Renal pelvis (tissue), 4 donors: ENCODE measurements around the gene PRKAG2. TPM values are rescaled to one million over a fixed set of nuclear protein-coding genes. Genes with fewer than 3 reads are reported as not detected.

Experiments
- DNase-seq: peaks from one replicate; pipeline ENCODE4 v3.0.0-alpha.2; 2013
- polyA plus RNA-seq, 3 donors: library from polyadenylated mRNA; unstranded; fragments of 120-200 nt; gene quantifications; one replicate each; pipeline ENCODE4 v1.2.1, GENCODE V29; 2013; ENCODE audit not compliant: insufficient read length in 3 of 3

Gene PRKAG2
- polyA plus RNA-seq, 3 donors = 26.3 to 40.0 (median 39.7) TPM

DNA sequence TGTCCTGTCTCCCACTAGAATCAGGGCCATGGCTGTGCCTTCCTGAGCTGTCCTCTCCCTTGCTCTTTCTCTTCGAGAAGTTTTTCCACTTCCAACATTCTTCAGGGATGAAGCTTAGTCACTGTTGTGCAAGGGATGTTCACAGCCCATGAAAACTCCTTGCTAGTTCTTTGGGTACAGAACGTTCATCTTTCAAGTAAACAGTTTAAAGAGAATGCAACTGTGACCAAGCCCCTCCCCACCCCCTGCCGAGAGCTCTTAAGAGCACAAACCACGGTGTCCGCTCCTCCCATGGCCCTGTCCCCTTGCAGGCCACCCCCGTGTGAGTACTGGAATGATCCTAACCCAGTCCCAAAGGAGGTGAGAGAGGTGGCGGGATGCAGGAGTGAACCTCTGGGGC, 196.1 kb downstream of the PRKAG2 start:
- DNase-seq = no peak

DNA sequence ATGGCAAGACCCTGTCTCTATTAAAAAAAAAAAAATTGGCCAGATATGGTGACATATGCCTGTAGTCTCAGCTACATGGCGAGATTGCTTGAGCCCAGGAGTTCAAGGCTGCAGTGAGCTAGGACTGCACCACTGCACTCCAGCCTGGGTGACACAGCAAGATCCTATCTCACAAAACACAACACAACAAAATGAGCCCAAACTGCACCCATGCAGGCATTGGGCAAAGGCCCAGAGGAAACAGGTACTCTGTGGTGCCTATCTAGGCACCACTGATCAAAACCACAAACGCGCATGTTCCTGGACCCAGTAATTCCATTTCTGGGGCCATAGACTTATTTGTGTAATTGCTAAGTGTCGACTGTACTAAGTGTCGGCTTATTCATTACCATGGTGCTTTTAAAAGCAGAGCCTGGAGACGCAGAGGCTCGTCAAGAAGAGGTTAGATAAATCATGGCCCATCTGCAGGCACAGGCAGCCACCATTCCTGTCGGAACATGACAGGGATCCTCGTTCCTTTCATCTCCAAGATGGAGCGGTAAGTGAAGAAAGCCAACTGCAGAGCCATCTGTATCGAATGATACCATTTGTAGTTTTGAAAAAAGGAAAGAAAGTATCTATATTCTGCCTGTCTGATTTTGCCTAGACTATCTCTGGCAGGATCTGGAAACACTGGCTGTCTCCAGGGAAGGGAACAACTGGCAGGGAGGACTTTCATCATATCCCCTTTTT, 196.9 kb downstream of the PRKAG2 start:
- no peak for DNase-seq

- no peak for DNase-seq
Observed at GRCh38 chr7:151679071-151679708, 197.7 kb downstream of the PRKAG2 start.

DNA sequence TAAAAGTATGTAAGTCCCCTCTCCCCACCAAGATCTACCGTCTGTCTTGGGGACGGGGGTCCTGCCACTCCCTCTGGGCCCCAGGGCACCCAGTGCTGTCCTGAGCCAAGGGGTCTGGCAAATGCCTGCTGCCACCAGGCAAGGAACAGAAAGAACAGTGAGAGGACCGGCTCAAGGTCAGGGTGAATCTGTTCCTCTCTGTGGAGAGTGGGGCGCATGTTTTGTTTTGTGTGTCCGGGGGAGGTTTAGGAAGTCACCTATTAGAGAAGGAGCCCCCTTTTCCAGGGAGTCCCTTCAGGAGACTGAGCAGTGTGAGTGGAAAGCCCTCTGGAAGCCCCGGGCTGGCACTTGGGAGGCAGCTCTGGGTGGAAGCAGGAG, 198.7 kb downstream of the PRKAG2 start:
- DNase-seq = no peak

DNA sequence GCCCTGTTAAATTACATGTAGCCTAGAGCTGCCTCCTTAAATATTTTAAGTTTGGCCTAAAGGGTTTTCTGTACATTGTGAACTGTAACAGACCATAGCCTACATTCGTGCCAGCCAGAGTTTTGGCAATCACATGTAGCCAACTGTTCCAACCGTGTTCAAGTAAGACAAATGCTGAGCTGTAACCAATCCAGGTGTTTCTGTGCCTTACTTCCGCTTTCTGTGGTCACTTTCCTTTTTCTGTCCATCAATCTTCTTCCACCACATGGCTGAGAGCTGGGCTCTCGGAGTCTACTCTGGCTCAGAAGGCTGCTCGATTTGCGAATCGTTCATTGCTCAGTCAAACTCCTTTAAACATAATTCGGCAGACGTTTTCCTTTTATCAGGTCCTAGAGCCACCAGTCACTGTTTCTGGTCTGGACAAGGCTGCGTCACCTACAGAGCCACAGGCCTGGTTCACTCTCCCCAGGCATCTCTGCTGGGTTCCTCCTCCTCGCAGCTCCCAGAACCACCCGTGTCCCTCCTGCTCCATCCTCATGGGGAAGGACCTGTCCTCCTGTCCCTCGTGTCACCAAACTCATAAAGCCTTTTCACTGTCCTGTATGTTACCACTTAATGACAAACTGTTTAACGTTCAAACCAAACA, 199.2 kb downstream of the PRKAG2 start:
- no peak for DNase-seq

DNA sequence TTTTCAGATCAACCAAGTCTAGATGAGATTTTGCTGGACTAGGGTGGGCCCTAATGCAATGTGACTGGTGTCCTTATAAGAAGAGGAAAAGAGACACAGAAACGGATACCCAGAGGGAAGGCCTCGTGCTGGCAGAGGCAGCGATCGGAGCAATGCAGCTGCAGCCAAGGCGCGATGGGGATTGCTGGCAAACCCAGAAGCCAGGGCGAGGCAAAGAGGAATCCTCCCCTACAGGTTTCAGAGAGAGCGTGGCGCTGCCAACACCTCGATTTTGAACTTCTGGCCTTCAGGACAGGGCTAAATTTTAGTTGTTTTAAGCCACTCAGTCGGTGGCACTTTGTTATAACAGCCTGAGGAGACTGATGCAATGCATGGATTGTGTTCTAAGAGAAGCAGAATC, 200.2 kb downstream of the PRKAG2 start:
- no peak for DNase-seq

- DNase-seq = no peak
Observed at GRCh38 chr7:151675196-151675920, 201.6 kb downstream of the PRKAG2 start.

- DNase-seq = no peak
Observed at GRCh38 chr7:151674161-151674920, 202.6 kb downstream of the PRKAG2 start.

DNA sequence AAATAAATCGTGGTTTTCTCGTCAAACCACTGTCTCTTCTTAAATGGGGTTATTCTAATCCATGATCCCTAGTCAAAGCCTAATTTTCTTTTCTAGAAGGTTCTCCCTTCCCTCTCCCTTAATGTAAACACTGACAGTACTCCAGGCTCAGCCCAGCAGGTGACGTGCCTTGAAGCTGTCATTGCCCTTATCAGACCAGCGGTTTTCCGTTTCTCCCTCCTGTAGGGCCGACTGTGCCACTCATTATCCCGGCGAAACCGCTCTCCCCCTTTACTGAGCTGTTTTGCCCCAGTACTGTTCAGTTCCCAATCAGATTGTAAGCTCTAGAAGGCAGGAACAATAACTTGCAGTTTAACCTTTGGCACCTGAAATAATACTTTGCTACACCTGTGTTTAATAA, 203.7 kb downstream of the PRKAG2 start:
- DNase-seq = no peak

- DNase-seq = no peak
Observed at GRCh38 chr7:151672716-151673115, 204.2 kb downstream of the PRKAG2 start.

GRCh38 chr7:151671514-151671913, 205.4 kb downstream of the PRKAG2 start:
- DNase-seq = no peak

- no peak for DNase-seq
Observed at GRCh38 chr7:151669762-151670161, 207.2 kb downstream of the PRKAG2 start.

DNA sequence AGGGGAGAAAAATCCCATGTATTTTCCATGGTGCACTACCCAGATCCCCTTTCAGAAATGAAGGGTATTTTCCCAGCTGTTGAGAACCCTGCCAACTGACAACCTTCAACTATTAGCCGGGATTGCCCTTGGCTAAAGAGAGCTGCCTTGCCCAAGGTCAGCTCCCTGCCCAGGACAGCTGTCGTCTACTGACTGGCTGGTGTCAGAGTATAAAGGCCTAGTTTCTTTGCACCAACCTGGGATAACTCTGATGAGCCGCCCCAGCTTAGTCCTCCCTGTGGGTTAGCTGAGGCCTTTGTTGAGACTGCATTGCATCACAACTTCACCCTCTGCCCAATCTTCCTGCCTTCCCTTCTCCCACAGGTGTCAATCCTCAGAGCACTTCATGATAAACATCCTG, 210.0 kb downstream of the PRKAG2 start:
- no peak for DNase-seq

DNA sequence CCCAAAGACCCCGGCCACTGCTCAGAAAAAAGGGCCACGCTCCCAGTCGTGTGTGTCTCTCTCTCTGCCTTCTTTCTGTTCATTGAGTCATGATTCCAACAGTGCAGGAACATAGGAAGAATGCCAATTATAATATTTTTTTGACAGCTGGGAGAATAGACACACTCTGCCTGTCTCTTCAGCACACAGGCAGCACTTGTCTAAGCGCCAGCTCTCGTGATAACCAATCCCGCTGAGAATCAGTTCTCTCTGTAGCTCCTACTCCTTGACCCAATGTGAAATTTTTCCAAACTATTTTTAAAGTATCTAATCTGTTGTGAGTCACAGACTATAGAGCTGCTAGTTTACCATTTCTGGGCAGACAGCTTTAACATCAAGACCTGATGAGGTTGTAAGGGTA, 211.5 kb downstream of the PRKAG2 start:
- DNase-seq = no peak

DNA sequence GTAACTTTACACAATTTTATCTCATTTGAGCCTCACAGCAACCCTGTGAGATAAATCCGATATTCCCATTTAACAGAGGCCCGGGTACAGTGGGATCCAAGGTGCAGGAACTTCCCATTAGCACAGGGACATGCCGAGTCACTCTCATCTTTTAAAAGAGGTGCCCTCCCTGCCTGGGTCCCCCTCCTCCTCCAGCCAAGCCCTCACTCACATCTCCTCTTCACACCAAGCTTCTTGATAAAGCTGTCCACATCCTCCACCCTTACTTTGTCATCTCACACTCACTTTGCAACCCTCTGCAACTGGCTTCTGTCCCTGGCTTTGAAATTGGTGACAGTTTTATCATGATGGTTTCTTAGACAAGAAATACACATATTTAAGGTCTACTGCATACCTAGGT, 212.6 kb downstream of the PRKAG2 start:
- no peak for DNase-seq

GRCh38 chr7:151663382-151664100, 213.4 kb downstream of the PRKAG2 start:
- DNase-seq = no peak

DNA sequence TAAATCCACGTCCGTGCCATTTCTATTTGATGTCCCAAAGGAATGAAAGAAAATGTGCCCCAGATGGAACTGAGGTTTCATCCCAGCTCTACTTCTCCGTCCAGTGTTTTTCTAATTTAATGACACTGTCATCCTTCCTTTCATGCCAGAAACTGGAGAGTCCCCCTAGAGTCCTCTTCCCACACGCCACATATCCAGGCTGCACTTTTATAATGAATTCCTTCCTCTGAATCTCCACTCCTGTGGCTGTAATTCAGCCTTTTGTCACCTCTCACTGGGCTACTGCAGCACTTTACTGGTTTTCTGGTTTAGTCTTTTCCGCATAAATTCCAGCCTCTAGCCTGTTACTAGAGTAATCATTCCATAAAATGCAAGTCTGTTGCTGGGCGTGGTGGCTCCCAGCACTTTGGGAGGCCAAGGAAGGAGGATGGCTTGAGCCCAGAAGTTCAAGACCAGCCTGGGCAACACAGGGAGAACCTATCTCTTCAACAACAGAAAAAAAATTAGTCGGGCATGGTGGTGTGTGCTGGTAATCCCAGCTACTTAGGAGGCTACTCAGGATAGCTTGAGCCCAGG, 214.6 kb downstream of the PRKAG2 start:
- no peak for DNase-seq

- DNase-seq = peak; percentile 68
Observed at GRCh38 chr7:151661587-151661986, 215.3 kb downstream of the PRKAG2 start.

DNA sequence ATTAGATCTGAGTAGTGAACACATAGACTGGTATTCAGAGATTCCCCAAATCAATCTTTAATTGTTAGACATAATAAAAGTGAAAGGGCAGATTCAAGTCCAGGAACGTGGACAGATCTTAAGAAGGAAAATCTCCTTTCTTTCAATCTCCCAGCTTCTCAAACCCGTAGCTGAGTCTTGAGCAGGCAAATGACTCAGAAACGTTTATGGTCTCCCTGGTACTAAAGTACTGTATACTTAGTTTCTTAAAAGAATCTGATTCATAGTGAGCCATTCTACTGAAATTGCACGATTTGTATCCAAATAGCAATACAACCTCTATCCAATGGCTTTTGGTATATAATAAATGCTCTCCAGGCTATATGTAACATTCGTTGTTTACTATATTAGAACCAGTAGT, 216.8 kb downstream of the PRKAG2 start:
- no peak for DNase-seq

DNA sequence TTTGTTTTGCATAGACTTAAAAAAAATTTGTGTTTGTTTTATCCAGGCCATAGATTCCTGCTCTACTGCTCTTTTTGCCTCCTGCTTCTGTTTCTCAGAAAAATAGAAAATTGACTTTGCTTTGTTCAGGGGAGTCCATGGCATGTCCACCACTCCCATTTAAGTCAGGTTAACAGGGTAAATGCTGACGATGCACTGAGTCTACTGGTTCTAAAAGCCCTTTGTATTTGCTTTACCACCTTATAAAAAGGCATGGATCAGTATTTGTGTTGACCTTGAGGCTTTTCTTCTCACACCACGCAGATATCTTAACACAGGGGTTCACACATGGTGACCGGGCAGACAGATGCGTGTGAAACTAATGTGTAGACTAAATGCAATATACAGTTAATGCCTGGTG, 217.7 kb downstream of the PRKAG2 start:
- DNase-seq = no peak

GRCh38 chr7:151658778-151659177, 218.1 kb downstream of the PRKAG2 start:
- no peak for DNase-seq
